Measurements from ENCODE around the gene OR52D1.

Gene OR52D1

GRCh38 chr11:5509803-5510202 lies 21.3 kb downstream of the OR52D1 start, which contains the start of gene UBQLN3:
UBQLN3 (minus strand) TSS chr11:5509957; CDS start chr11:5509558, 399 bp downstream.
- in situ Hi-C loops (cut with MboI; ENCODE audit: low sequenced_read_pairs) = no loop called here

GRCh38 chr11:5514841-5515240 lies 26.4 kb downstream of the OR52D1 start:
- in situ Hi-C loops (cut with MboI; ENCODE audit: low sequenced_read_pairs) = no loop called here

- in situ Hi-C loops (cut with MboI; ENCODE audit: low sequenced_read_pairs) = no loop called here
These were observed 28.1 kb downstream of the OR52D1 start, which contains the start of gene UBQLNL for GRCh38 chr11:5516599-5516998. UBQLNL (minus strand) TSS chr11:5516699; CDS start chr11:5516441, 258 bp downstream.

- in situ Hi-C loops (cut with MboI; ENCODE audit: low sequenced_read_pairs) = no loop called here
These were observed 33.1 kb downstream of the OR52D1 start for GRCh38 chr11:5521540-5521939.

GRCh38 chr11:5522308-5522707 lies 33.8 kb downstream of the OR52D1 start:
- in situ Hi-C loops (cut with MboI; ENCODE audit: low sequenced_read_pairs) = no loop called here

GRCh38 chr11:5524756-5525155 lies 36.3 kb downstream of the OR52D1 start:
- in situ Hi-C loops (cut with MboI; ENCODE audit: low sequenced_read_pairs) = no loop called here

GRCh38 chr11:5527716-5528115 lies 39.2 kb downstream of the OR52D1 start:
- in situ Hi-C loops (cut with MboI; ENCODE audit: low sequenced_read_pairs) = no loop called here

GRCh38 chr11:5528495-5528894 lies 40.0 kb downstream of the OR52D1 start:
- in situ Hi-C loops (cut with MboI; ENCODE audit: low sequenced_read_pairs) = no loop called here

- in situ Hi-C loops (cut with MboI; ENCODE audit: low sequenced_read_pairs) = no loop called here
These were observed 42.8 kb downstream of the OR52D1 start for GRCh38 chr11:5531053-5531831.

GRCh38 chr11:5534046-5534445 lies 45.6 kb downstream of the OR52D1 start:
- in situ Hi-C loops (cut with MboI; ENCODE audit: low sequenced_read_pairs) = no loop called here

GRCh38 chr11:5536482-5536881 lies 48.0 kb downstream of the OR52D1 start:
- in situ Hi-C loops (cut with MboI; ENCODE audit: low sequenced_read_pairs) = no loop called here

All from HL-60/S4 (cell line).